A549 (cell line): ENCODE measurements around the gene OMG. TPM values are rescaled to one million over a fixed set of nuclear protein-coding genes. Genes with fewer than 3 reads are reported as not detected.

Source experiments
- ATAC-seq, 2 experiments: fragments of 200-7000 bp in 1 of 2; fragments of >200 bp in 1 of 2; cut with Nextera tagmentation in 1 of 2; cut with Tn5 transposase in 1 of 2; 3 replicates each; pipeline versions ENCODE4 v1.8.0 to v1.9.1; 2018 to 2020; ENCODE audit warnings: mild to moderate bottlenecking in 1 of 2, moderate library complexity in 1 of 2
- CTCF ChIA-PET: fragments of 300-600 bp; sonication (Branson Sonifier 250); formaldehyde crosslinking; extraction: SDS; loops from one replicate; lab custom pipeline; 2021; ENCODE audit warnings: antibody characterized with exemption, inconsistent platforms; lab: Yijun Ruan, JAX
- POLR2A ChIA-PET: fragments of 350-600 bp; formaldehyde crosslinking; extraction: SDS; loops from one replicate; lab custom pipeline; 2021; ENCODE audit warnings: antibody characterized with exemption, inconsistent platforms; lab: Yijun Ruan, JAX
- DNase-seq, 2 experiments: peaks; one replicate each; pipeline versions ENCODE4 v3.0.0 to v3.0.0-alpha.2; 2011 to 2016; ENCODE audit warnings: low read depth in 1 of 2, low spot score in 1 of 2
- FAIRE-seq: peaks from 2 replicates; lab custom pipeline; 2011; peaks lifted over from hg19 to GRCh38; lab: Jason Lieb, UNC
- H3K27ac ChIP-seq, 2 experiments: fragments of >200 bp; sonication (Bioruptor Twin); formaldehyde crosslinking; 3 replicates each; pipeline ENCODE4 v1.5.1; 2016 to 2017
- H3K4me1 ChIP-seq: fragments of >200 bp; sonication (Bioruptor Twin); formaldehyde crosslinking; 3 replicates; pipeline ENCODE4 v1.6.1; 2016
- H3K4me2 ChIP-seq: fragments of >200 bp; sonication (Bioruptor Twin); formaldehyde crosslinking; 3 replicates; pipeline ENCODE4 v1.6.1; 2016
- H3K4me3 ChIP-seq: fragments of >200 bp; sonication (Bioruptor Twin); formaldehyde crosslinking; 3 replicates; pipeline ENCODE4 v1.5.1; 2016
- H3K9me3 ChIP-seq: fragments of >200 bp; sonication (Bioruptor Twin); formaldehyde crosslinking; 3 replicates; pipeline ENCODE4 v1.6.1; 2016
- BCL3 ChIP-seq: fragments of >200 bp; sonication (Bioruptor Twin); formaldehyde crosslinking; IDR thresholded peaks from 3 replicates; pipeline ENCODE4 v1.6.1; 2016
- BHLHE40 ChIP-seq: IDR thresholded peaks from 2 replicates; pipeline ENCODE4 v1.6.1; 2012; ENCODE audit warnings: low read depth, low read length, inconsistent platforms
- CBX2 ChIP-seq: fragments of 200-600 bp; sonication (generic); IDR thresholded peaks from 2 replicates; pipeline ENCODE4 v1.6.1; 2016; ENCODE audit warnings: low read depth, mild to moderate bottlenecking, borderline replicate concordance
- CHD2 ChIP-seq: fragments of 150-350 bp; IDR thresholded peaks from 2 replicates; pipeline ENCODE4 v1.6.1; 2014; ENCODE audit warnings: low read length; ENCODE audit not compliant: partially characterized antibody
- CTCF ChIP-seq: fragments of >200 bp; sonication (Bioruptor Twin); formaldehyde crosslinking; IDR thresholded peaks from 3 replicates; pipeline ENCODE4 v1.5.1; 2016
- E2F6 ChIP-seq: IDR thresholded peaks from 2 replicates; pipeline ENCODE4 v1.6.1; 2012; ENCODE audit warnings: low read depth, borderline replicate concordance
- FOSB ChIP-seq: fragments of 250-450 bp; sonication (Bioruptor Pico); IDR thresholded peaks from 2 replicates; pipeline ENCODE4 v1.5.0; 2020; ENCODE audit warnings: mild to moderate bottlenecking, moderate library complexity
- FOXS1 ChIP-seq: fragments of 250-450 bp; sonication (Bioruptor Pico); IDR thresholded peaks from 2 replicates; pipeline ENCODE4 v1.5.0; 2020; ENCODE audit warnings: mild to moderate bottlenecking, moderate library complexity
- JUN ChIP-seq, 2 experiments: fragments of >200 bp; sonication (Bioruptor Twin); formaldehyde crosslinking; IDR thresholded peaks; 2 replicates in 1 of 2; 3 replicates in 1 of 2; pipeline ENCODE4 v1.6.1; 2016 to 2017
- KDM5A ChIP-seq: fragments of 200-600 bp; sonication (generic); IDR thresholded peaks from 2 replicates; pipeline ENCODE4 v1.6.1; 2016; ENCODE audit warnings: antibody characterized with exemption, mild to moderate bottlenecking
- MAZ ChIP-seq: fragments of 150-350 bp; IDR thresholded peaks from 2 replicates; pipeline ENCODE4 v1.6.1; 2014; ENCODE audit warnings: antibody characterized with exemption, low read depth, low read length, borderline replicate concordance
- MYC ChIP-seq: IDR thresholded peaks from 2 replicates; pipeline ENCODE4 v1.6.1; 2012; ENCODE audit warnings: mild to moderate bottlenecking, inconsistent platforms, low read length, improper control_type of control experiment, borderline replicate concordance
- NFE2L2 ChIP-seq: fragments of 150-350 bp; conservative IDR thresholded peaks from 2 replicates; pipeline ENCODE4 v1.6.1; 2014; ENCODE audit warnings: low read length
- PHF8 ChIP-seq: fragments of 200-600 bp; sonication (generic); IDR thresholded peaks from 2 replicates; pipeline ENCODE4 v1.6.1; 2016; ENCODE audit warnings: low read depth, mild to moderate bottlenecking, antibody characterized with exemption, moderate library complexity, borderline replicate concordance
- RCOR1 ChIP-seq: fragments of 150-350 bp; IDR thresholded peaks from 2 replicates; pipeline ENCODE4 v1.6.1; 2014; ENCODE audit warnings: antibody characterized with exemption, low read length, low read depth
- RFX5 ChIP-seq: fragments of 450-650 bp; IDR thresholded peaks from 2 replicates; pipeline ENCODE4 v1.7.1; 2014; ENCODE audit warnings: antibody characterized with exemption, mild to moderate bottlenecking, moderate library complexity
- RNF2 ChIP-seq: fragments of 200-600 bp; sonication (generic); IDR thresholded peaks from 2 replicates; pipeline ENCODE4 v1.6.1; 2016; ENCODE audit warnings: low read depth, mild to moderate bottlenecking, antibody characterized with exemption, moderate library complexity, borderline replicate concordance
- SMC3 ChIP-seq: fragments of >200 bp; sonication (Bioruptor Twin); formaldehyde crosslinking; IDR thresholded peaks from 3 replicates; pipeline ENCODE4 v1.6.1; 2018; ENCODE audit warnings: inconsistent platforms
- TFCP2L1 ChIP-seq: fragments of 250-450 bp; sonication (Bioruptor Pico); IDR thresholded peaks from 2 replicates; pipeline ENCODE4 v1.5.0; 2021; ENCODE audit warnings: mild to moderate bottlenecking
- ZFP36 ChIP-seq: fragments of 450-650 bp; IDR thresholded peaks from 2 replicates; pipeline ENCODE4 v1.6.1; 2014; ENCODE audit warnings: borderline replicate concordance; ENCODE audit not compliant: partially characterized antibody
- ZSCAN20 ChIP-seq: fragments of 250-450 bp; sonication (Bioruptor Pico); IDR thresholded peaks from 2 replicates; pipeline ENCODE4 v1.8.0; 2022; ENCODE audit warnings: mild to moderate bottlenecking, moderate library complexity
- WGBS: methylation state at CpG from one replicate; pipeline ENCODE4 v1.1.6; 2017; ENCODE audit errors: missing lambda C conversion rate; 5-methylcytosine and 5-hydroxymethylcytosine counted together
- polyA plus RNA-seq, 4 experiments: library from polyadenylated mRNA; depleted of rRNA in 3 of 4; stranded (reverse); fragments of >200 nt; fragmentation: RNase III in 1 of 4; extraction: RNeasy Plus Mini Kit Qiagen cat#74134 plus additional on column Dnase treatment in 1 of 4; gene quantifications; 2 replicates in 3 of 4; 3 replicates in 1 of 4; pipeline ENCODE4 v1.2.3, GENCODE V29; 2011 to 2017

The OMG gene
- polyA plus RNA-seq, 2 of the 4 experiments (the other 2 are of a cell fraction), result not detected

- POLR2A ChIA-PET, result no interaction called here
- no peaks in the 10 kb centered on the region for H3K9me3 ChIP-seq
- WGBS, result 86% methylated on average over 7 of the region's 7 CpGs
Measured at GRCh38 chr17:31310886-31311285, 13.8 kb upstream of the OMG start.

GRCh38 chr17:31310260-31310659 is 13.2 kb upstream of the OMG start:
- CTCF ChIA-PET, result no interaction called here
- WGBS, result 45% methylated on average over 2 of the region's 2 CpGs
- TF ChIP-seq RFX5, result no peak
- no peak for TF ChIP-seq PHF8
- no peak for TF ChIP-seq FOSB (CRISPR knock-in tag)
- no peak for TF ChIP-seq BCL3
- TF ChIP-seq BHLHE40, result no peak
- TF ChIP-seq SMC3, result no peak
- TF ChIP-seq E2F6, result no peak
- TF ChIP-seq MYC, result no peak
- no peak for TF ChIP-seq KDM5A
- no peak for TF ChIP-seq NFE2L2
- TF ChIP-seq MAZ, result no peak
- TF ChIP-seq FOXS1 (CRISPR knock-in tag), result no peak
- no peak for TF ChIP-seq CHD2
- TF ChIP-seq RCOR1, result no peak
- TF ChIP-seq, all 56 proteins: peak for 0
- Histone ChIP-seq H3K27ac (no peak overlapping the region), H3K4me2 (no peak overlapping the region), H3K4me3 (no peak overlapping the region), H3K4me1 (peaks cover 17% of the 10 kb centered on the region; the same call in 2 of the 3 replicates), H3K9me3 (no peaks in the 10 kb centered on the region)
- DNase-seq, result no peak
- POLR2A ChIA-PET, result no interaction called here
- no peak for ATAC-seq
- no peak for FAIRE-seq

More at GRCh38 chr17:31310886-31311285, 13.8 kb upstream of the OMG start:
- Histone ChIP-seq H3K4me2 (no peak overlapping the region), H3K27ac (no peak overlapping the region), H3K4me3 (no peak overlapping the region), H3K4me1 (peaks cover 17% of the 10 kb centered on the region; the same call in 2 of the 3 replicates)
- CTCF ChIA-PET, result interaction anchor here (0.6 kb wide), 1 partner anchor 76 kb away, joined by 3 read pairs; no protein-coding TSS in a partner anchor
- no peak for TF ChIP-seq ZFP36
- no peak for TF ChIP-seq SMC3
- TF ChIP-seq CBX2, result no peak
- no peak for TF ChIP-seq BCL3
- no peak for TF ChIP-seq FOSB (CRISPR knock-in tag)
- no peak for TF ChIP-seq TFCP2L1 (CRISPR knock-in tag)
- TF ChIP-seq CHD2, result no peak
- no peak for TF ChIP-seq CTCF
- TF ChIP-seq ZSCAN20 (CRISPR knock-in tag), result no peak
- TF ChIP-seq JUN (IDR thresholded peaks at IDR 0.05), result no peak
- TF ChIP-seq RNF2, result no peak
- TF ChIP-seq RCOR1, result no peak
- no peak for TF ChIP-seq E2F6
- FAIRE-seq (no peak), DNase-seq (no peak), ATAC-seq (no peak)
